G401 (cell line): Measurements from ENCODE around the gene SPRY1. TPM values are rescaled to one million over a fixed set of nuclear protein-coding genes. Genes with fewer than 3 reads are reported as not detected.

ENCODE experiments used
- DNase-seq: peaks from one replicate; pipeline ENCODE4 v3.0.0-alpha.2; 2015; ENCODE audit warnings: low spot score
- in situ Hi-C: cut with HindIII; loops from 2 replicates; pipeline ENCODE4 v1.10.0; 2016; ENCODE audit warnings: low sequenced_read_pairs, mixed read lengths
- total RNA-seq: library from RNA; depleted of rRNA; stranded (reverse); fragments of >200 nt; shearing (Covaris generic); gene quantifications from 2 replicates; pipeline ENCODE4 v1.2.3, GENCODE V29; 2014

The SPRY1 gene
- total RNA-seq, 1 experiment from 2014 or later = 69.8 TPM

DNA sequence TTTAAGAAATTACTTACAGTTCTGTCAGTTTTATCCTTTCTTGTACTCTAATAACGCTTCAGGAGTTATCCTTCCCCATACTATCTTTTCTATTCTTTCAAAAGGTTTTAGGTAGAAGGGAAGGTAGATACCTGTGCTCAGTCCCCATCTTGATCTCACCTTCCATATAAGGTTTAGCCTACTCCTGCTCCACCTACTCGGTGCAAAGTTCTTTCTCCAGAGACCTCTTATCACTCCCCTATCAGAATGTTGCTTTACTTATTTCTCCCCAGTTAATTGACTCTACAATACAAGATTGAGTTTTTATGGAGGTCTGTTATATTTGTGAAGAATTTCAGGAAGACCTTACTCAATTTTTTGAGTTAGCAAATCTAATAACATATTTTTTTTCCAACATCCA is 33.9 kb downstream of the SPRY1 start:
- DNase-seq = no peak
- in situ Hi-C loops = no loop called here

DNA sequence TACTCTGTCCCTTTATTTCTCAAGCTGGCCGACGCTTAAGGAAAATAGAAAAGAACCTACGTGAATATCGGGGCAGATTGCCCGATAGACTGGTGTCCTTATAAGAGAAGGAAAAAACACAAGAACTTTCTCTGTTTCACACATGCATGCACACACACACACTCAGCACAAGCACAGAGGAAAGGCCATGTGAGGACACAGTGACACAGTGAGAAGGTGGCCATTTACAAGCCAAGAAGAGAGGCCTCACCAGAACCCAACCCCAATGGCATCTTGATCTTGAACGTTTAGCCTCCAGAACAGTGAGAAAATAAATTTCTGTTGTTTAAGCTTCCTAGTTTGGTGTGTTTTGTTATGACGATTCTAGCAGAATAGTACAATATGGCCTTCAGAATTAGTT is 37.0 kb downstream of the SPRY1 start:
- in situ Hi-C loops = no loop called here
- no peak for DNase-seq

DNA sequence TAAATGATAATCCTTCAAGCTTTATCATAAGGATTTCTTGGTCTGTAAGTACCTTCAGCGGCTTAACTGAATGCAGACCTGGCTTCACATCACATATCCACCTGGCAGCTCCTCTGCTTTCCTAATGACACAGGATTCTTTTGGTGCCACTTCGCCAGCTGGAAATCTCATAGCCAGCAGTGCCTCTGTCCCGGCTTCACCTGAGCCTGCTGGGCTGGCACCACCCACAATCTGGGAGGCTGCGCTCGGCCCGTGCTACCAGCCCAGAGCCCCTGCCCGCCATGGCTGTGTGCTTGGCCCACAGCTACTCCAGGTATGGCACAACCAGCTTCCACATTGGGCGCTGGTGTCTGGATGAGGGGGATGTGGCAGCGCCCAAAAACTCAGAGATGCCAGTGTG is 37.4 kb downstream of the SPRY1 start:
- DNase-seq = no peak
- in situ Hi-C loops = no loop called here

DNA sequence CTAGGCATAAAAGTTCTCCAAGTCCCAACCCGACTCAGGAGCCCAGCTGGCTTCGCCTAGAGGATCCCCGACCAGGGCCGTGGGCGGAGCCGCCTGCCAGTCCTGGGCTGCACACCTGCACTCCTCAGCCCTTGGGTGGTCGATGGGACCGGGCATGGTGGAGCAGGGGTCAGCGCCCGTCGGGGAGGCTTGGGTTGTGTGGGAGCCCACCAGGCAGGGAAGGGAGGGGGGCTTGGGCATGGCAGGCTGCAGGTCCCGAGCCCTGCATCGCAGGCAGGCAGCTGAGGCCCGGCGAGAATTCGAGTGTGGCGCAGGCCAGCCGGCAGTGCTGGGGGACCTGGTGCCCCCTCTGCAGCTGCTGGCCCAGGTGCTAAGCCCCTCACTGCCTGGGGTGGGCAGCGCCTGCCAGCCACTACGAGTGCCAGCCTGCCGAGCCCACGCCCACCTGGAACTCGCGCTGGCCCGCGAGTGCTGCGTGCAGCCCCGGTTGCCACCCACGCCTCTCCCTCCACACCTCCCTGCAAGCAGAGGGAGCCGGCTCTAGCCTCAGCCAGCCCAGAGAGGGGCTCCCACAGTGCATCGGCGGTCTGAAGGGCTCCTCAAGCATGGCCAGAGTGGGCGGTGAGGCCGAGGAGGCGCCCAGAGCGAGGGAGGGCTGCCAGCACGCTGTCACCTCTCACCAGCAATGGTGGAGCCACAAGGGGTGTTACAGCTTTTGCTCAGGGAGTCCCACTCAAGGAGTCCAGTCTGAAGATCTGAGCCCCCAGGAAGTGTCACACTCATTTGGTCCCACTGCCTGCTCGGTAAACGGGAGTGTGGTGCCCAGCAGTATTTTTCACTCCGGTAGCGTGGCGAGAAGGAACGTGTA is 38.9 kb downstream of the SPRY1 start:
- no peak for DNase-seq
- in situ Hi-C loops = no loop called here

DNA sequence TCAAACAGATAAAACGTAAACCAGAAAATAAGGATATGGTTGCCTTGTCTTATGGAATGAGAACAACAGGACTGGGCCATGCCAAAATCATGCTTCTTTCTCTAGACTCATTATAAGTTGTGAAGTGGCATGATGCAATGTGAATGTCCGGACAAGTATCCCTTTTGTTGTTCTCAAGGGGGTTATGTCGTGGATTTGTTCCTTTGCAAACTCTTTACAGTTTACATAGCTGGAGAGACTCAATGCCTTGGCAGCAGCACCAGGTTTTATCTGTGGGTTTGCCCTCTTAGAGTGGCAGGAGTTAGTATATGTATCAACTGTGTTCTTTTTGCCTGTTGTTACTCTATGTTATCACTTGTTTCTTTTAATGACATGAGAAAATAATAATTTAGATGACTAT is 41.4 kb downstream of the SPRY1 start:
- in situ Hi-C loops = no loop called here
- no peak for DNase-seq

DNA sequence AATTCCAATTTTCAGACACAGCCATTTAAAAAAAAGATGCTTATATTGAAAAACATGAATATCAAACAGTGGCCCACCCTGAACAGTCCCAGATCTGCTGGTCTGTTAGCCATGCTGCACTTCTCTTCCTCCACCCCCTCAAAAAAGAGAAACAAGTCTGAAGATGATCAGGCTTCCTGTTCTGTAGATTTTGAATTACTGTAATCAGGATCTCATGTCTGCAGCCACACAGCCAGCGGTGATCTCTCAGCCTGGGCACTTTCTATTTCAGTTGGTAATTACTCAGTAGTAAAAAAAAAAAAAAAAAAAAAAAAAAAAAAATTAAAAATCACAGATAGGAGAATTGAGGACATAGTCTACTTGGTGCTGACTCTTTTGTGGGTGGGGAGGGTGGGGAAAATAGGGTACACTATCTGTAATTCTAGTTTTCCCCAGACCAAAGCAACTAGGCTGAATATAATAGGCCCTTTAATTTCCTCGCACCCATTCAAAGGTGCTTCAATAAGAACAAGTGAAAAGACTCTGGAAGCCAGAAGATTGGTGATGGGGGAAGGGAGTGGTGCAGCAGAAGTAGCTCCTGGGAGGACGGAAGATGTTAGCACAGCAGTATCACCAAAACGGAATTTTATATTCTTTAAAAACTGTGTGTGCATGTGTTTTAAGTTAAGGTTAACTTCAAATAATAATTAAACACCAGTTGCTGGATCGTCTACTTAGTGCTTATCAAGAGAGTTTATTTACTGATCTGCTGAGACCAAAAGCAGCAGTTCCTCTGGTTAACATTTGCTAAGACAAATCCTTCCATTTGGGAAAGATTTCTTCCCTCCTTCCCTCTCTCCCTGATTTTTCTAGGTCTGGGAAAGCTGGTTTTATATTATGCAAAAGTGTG is 47.0 kb downstream of the SPRY1 start:
- DNase-seq = no peak
- in situ Hi-C loops = no loop called here

DNA sequence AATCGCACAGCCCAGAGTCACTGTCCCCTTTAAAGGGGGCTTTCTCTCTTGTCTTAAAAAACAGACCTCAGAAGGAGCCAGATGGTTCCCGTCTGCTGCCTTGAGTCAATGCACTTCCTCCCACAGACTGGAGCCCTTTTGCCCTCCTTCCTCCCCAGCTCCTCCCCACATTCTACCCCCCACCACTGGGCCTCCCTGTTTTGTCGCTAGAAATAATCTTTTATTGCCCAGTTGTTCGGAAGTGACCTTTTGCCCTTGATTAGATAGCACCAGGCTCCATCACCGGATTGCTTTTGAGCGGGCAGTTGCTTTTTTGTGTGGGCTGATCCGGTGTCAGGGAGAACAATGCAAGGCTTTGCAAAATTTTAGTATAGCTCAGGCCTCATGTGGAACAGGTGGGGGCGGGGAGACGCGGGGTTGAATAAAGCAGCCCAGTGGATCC is 47.7 kb downstream of the SPRY1 start:
- in situ Hi-C loops = no loop called here
- peak; percentile 28 for DNase-seq

DNA sequence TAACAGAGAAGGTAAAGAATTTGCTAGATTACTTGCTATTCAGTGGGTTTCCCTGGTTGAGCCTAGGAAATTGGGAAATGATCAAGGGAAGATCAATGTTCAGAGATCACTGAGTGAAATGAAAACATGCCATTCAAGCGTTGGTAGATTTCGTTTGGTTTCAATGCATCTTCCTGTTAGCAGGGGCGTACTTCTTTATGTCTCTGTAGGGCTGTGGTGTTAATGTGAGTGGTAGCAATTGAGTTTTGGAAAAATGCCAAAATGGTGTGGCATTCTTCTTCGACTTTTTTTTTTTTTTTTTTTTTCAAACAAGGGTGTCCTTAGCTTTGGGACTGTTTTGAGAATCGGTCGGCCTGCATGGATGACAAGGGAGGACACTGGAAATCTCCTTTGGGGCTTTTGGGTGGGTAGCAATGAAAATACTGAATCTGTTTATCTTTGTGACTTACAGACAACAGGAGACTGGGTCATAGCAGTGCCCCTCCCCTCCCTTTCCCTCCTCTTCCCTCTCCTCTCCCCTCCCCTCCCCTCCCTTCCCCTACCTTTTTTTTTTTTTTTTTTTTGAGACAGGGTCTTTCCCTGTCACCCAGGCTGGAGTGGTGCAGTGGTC is 50.4 kb downstream of the SPRY1 start:
- no peak for DNase-seq
- in situ Hi-C loops = no loop called here

DNA sequence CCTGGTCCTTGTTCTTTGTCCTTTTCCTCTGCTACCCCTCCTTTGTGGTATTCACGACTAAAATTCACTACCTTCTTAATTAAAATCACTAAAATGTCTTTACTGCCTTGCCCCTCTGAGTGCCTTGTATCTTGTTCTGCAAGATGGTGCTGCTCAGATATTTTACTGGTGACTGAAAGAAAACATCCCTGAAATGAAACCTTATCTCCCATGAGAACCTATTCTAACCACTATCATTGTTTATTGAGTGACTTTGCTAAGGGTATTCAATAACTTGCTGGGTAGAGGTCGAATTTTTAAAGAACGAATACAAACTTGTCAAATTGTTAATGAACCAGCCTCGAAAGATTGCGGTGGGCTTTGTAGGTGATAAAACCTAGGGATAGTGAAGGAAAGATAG is 52.8 kb downstream of the SPRY1 start:
- no peak for DNase-seq
- in situ Hi-C loops = no loop called here

DNA sequence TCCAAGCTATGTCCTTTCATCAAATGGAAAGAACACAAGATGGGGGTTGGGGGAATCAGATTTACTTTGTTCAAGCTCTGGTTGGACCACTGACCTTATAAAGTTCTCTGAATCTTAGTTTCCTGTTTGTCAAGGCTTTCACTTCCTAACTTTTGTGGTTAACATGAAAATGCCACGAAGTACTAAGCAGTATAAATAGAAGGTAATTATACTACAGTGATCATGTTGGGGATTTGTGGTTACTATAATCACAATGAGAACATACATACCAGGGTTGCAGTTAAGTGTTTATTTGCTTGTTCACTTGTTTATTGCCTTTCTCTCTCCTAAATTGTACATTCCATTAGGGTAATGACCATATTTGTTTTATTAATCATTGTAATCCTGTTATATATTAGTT is 53.2 kb downstream of the SPRY1 start:
- peak; percentile 18 for DNase-seq

DNA sequence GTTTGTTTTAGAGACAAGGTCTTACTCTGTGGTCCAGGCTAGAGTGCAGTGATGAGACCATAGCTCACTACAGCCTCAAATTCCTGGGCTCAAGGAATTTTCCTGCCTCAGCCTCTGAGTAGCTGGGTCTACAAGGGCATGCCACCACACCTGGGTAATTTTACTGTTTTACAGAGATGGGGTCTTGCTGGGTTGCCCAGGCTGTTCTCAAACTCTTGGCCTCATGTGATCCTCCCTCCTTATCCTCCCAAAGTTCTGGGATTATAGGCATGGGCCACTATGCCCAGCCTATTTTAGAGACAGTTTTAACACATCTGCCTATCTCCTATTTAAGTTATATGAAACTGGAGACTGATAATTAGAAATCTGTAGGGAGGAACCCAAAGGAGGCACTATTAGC is 53.8 kb downstream of the SPRY1 start:
- no peak for DNase-seq
- in situ Hi-C loops = no loop called here

More for the DNA sequence above, 53.2 kb downstream of the SPRY1 start:
- in situ Hi-C loops = no loop called here

DNA sequence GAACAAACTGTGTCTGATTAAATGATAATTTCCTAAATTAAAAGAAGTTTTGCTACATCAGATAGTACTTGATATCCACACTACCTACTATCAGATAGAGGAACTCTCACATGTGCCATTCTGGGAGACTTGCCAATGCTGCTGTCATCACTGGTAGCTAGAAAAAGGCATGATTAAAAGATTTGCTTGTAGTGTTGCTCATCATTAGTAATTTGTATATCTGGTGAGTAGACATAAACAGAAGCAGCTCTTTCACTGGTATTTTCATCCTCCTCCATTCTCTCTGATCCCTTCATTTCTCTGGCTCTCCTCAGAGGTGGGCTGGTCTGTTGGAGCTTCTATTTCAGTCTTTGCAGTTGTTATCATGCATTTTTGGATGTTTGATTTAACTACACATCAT is 56.0 kb downstream of the SPRY1 start:
- in situ Hi-C loops = no loop called here
- peak; percentile 46 for DNase-seq

DNA sequence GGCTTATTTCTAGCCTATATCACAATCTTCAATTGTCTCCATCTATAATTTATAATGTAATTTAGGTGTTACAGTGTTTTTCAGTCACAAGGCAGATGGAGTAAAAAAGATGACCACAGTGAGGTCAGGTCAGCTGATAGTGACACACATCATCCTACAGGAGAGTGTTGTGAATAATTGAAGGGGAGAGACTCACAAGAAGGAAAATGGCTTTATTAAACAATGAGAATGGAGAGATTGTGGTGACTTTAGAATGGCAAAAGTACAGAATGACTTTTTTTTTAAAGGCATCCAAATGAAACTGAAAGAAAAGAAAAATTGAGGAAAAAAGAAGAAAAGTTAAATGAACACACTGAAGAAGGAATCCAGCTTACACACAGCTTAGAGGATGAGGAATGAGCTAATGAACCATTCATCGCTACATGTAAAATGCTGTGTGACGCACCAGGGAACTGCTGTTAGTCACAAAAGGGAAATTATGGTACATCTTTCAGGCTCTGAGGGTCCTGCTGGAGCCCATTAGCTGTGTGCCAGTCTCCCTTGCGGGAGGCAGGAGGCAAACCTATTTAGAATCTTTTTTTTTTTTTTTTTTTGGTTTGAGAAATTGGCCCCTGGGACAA is 56.6 kb downstream of the SPRY1 start:
- peak; percentile 34 for DNase-seq
- in situ Hi-C loops = no loop called here
